ENCODE data around the gene RANGRF.

GRCh38 chr17:8244768-8245167 lies 43.7 kb upstream of the RANGRF start:
- TF ChIP-seq CTCF (IDR thresholded peaks at IDR 0.05), result no peak
- TF ChIP-seq POLR2A (IDR thresholded peaks at IDR 0.05), result no peak
